Psoas muscle (tissue), 8 donors: ENCODE data around the gene PDGFC. TPM values are rescaled to one million over a fixed set of nuclear protein-coding genes. Genes with fewer than 3 reads are reported as not detected.

ENCODE experiments used
- ATAC-seq, 4 donors: fragments of 200-7000 bp; cut with Tn5 transposase; one replicate each; pipeline ENCODE4 v1.9.1; 2020; ENCODE audit warnings: moderate library complexity in 3 of 4, mild to moderate bottlenecking in 2 of 4
- DNase-seq, 2 donors: peaks; one replicate each; pipeline ENCODE4 v3.0.0-alpha.2; 2020
- H3K27ac ChIP-seq: fragments of 200-600 bp; one replicate; pipeline ENCODE4 v1.8.0; 2022
- H3K27me3 ChIP-seq, 3 donors: fragments of 200-600 bp in 1 of 3; one replicate each; pipeline versions ENCODE4 v1.6.1 to v1.8.0; 2013 to 2022; ENCODE audit warnings: low read length in 2 of 3, mild to moderate bottlenecking in 2 of 3, moderate library complexity in 1 of 3; ENCODE audit not compliant: insufficient read depth in 3 of 3
- H3K36me3 ChIP-seq, 2 donors: fragments of 200-600 bp in 1 of 2; one replicate each; pipeline versions ENCODE4 v1.6.1 to v1.8.0; 2013 to 2022; ENCODE audit warnings: low read depth in 1 of 2, mild to moderate bottlenecking in 1 of 2, moderate library complexity in 1 of 2; ENCODE audit not compliant: insufficient read depth in 1 of 2
- H3K4me1 ChIP-seq: fragments of 200-600 bp; one replicate; pipeline ENCODE4 v1.8.0; 2022
- H3K4me3 ChIP-seq: fragments of 200-600 bp; one replicate; pipeline ENCODE4 v1.8.0; 2022; ENCODE audit warnings: mild to moderate bottlenecking
- H3K9me3 ChIP-seq: fragments of 200-600 bp; one replicate; pipeline ENCODE4 v1.8.0; 2022
- CTCF ChIP-seq: fragments of 200-600 bp; IDR thresholded peaks from one replicate; pipeline ENCODE4 v1.8.0; 2022; ENCODE audit warnings: antibody characterized with exemption
- WGBS, 3 donors: extraction: QIAGEN DNeasy Blood & Tissue Kit; methylation state at CpG; one replicate each; pipeline versions ENCODE4 v1.1.6 to v1.1.7; 2013; 5-methylcytosine and 5-hydroxymethylcytosine counted together
- intact Hi-C, 2 donors: fragments of 100-400 bp; cut with DNase I; formaldehyde crosslinking; loops; one replicate each; pipeline versions ENCODE4 v1.11.0 to v1.14.2; 2022
- polyA plus RNA-seq, 3 donors: library from polyadenylated mRNA; stranded (reverse); fragments of 200-250 nt; gene quantifications; one replicate each; pipeline ENCODE4 v1.2.3, GENCODE V29; 2013
- total RNA-seq, 4 donors: library from RNA; stranded (reverse); fragmentation: NEBNext Ultra II Directional in 2 of 4; extraction: Animal tissue kit (Norgen Biotek cat#: 25700) in 2 of 4; gene quantifications; one replicate each; pipeline versions ENCODE4 v1.2.1 to v1.2.4, GENCODE V29; 2021 to 2023
- donor health status: healthy with polysubstance abuse.
- donor health status: DM: no; HTN: no; CAD: no; lungs with moderate emphysema.
- donor health status: Bipolar disorder and iron deficiency.
- donor health status: healthy.
- donor health status: DM: yes; HTN: yes; CAD: no.
- donor health status: DM: no; HTN: no; CAD: no.
- donor health status: DM: no; HTN: no; CAD: no.
- donor health status: DM: yes; HTN: yes; CAD: no.

Gene PDGFC
- total and polyA plus RNA-seq, 7 donors, result 2.2 to 19.8 (median 6.3) TPM

DNA sequence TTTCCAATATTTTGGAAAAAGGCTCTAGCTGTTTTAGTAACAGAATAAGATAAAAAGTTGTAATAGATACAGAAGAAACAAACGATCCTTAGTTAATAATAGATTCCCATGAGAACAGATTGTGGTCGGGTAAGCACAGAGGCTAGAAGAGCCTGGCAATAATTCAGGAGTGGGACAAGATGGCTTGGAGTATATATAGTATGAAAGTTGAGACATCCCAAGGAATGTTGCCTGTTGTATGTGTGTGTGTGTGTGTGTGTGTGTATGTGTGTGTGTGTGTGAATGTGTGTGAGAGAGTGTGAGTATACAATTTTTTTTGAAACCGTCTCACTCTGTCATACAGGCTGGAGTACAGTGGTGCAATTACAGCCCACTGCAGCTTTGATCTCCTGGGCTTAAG, 150.7 kb downstream of the PDGFC start:
- no peaks in the 10 kb centered on the region for H3K9me3 ChIP-seq
- TF ChIP-seq CTCF, result no peak
- H3K4me1 ChIP-seq, result peaks cover 8% of the 10 kb centered on the region
- ATAC-seq, result peak; percentile 53 to 85 (median 81)
- DNase-seq, result no peak
- no peaks in the 10 kb centered on the region for H3K27me3 ChIP-seq
- no peak overlapping the region for H3K4me3 ChIP-seq
- WGBS, 3 donors, result 13 to 28% (median 27%) methylated on average over 3 of the region's 3 CpGs
- no peak overlapping the region for H3K27ac ChIP-seq
- intact Hi-C loops, result no loop called here
- no peaks in the 10 kb centered on the region for H3K36me3 ChIP-seq

DNA sequence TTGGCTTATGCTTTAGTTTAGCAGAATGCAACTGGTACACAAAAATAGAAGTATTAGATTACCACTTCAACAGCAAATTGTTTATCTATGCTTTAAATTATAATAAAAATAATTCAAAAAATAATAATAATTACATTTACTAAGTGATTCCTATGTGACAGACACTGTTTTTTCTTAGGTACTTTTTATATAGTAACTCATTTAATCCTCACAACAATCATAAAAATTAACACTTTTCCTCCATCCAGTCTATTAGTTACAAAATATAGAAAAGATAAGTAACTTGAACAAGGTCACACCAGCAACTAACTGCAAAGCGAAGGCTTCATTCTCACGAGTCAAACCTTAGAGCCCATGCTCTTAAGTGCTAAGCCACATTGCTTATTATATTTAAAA, 155.2 kb downstream of the PDGFC start:
- Histone ChIP-seq H3K4me3 (no peak overlapping the region), H3K27me3 (no peaks in the 10 kb centered on the region), H3K36me3 (no peaks in the 10 kb centered on the region), H3K9me3 (no peaks in the 10 kb centered on the region), H3K27ac (no peak overlapping the region), H3K4me1 (peaks cover 8% of the 10 kb centered on the region)
- TF ChIP-seq CTCF, result no peak
- 72 to 92% (median 84%) methylated on average over 2 of the region's 2 CpGs for WGBS, 3 donors
- intact Hi-C loops, result no loop called here
- ATAC-seq (no peak), DNase-seq (no peak)

- Histone ChIP-seq H3K36me3 (no peaks in the 10 kb centered on the region), H3K9me3 (no peaks in the 10 kb centered on the region), H3K27ac (no peak overlapping the region), H3K4me1 (peaks cover 5% of the 10 kb centered on the region), H3K27me3 (no peaks in the 10 kb centered on the region), H3K4me3 (no peak overlapping the region)
- TF ChIP-seq CTCF, result no peak
- 38 to 49% (median 39%) methylated on average over 4 of the region's 4 CpGs for WGBS, 3 donors
- no peak for DNase-seq
- intact Hi-C loops, result no loop called here
- no peak for ATAC-seq
Measured at GRCh38 chr4:156815717-156816359, 155.8 kb downstream of the PDGFC start.

DNA sequence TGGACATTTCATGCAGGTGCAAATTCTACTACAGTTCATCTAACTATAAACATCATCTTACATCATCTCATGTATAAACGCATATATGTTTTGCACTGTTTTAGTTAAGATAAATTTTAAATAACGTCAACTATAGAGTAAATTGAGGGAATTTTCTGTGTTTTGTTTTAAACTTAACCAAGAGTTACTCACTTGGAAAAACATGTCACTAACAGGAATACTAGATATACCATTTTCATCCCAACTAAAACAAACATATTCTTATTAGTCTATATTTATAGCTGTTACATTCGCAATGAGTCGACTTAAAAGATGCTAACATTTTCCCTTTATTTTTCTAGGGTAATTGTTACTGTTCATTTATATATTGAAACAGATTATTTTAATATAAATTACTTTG, 159.6 kb downstream of the PDGFC start:
- Histone ChIP-seq H3K27ac (no peak overlapping the region), H3K9me3 (no peaks in the 10 kb centered on the region), H3K4me1 (peaks cover 5% of the 10 kb centered on the region), H3K27me3 (no peaks in the 10 kb centered on the region), H3K36me3 (no peaks in the 10 kb centered on the region), H3K4me3 (no peak overlapping the region)
- TF ChIP-seq CTCF, result no peak
- DNase-seq (no peak), ATAC-seq (no peak)
- WGBS, 3 donors, result 96 to 98% (median 98%) methylated on average over 4 of the region's 4 CpGs
- intact Hi-C loops, result no loop called here

- DNase-seq, result no peak
- no peaks in the 10 kb centered on the region for H3K27me3 ChIP-seq
- ATAC-seq, result no peak
- no peak overlapping the region for H3K27ac ChIP-seq
- peaks cover 6% of the 10 kb centered on the region for H3K4me1 ChIP-seq
- H3K9me3 ChIP-seq, result no peaks in the 10 kb centered on the region
- H3K36me3 ChIP-seq, result no peaks in the 10 kb centered on the region
- TF ChIP-seq CTCF, result no peak
- intact Hi-C loops, result no loop called here
- H3K4me3 ChIP-seq, result no peak overlapping the region
- 94 to 95% (median 94%) methylated on average over 5 of the region's 5 CpGs for WGBS, 3 donors
Measured at GRCh38 chr4:156811286-156811685, 160.3 kb downstream of the PDGFC start.
